GM23248 (cell line): Measurements from ENCODE around the gene IGF1R. TPM values are rescaled to one million over a fixed set of nuclear protein-coding genes. Genes with fewer than 3 reads are reported as not detected.

Experiments used
- DNase-seq: peaks from one replicate; pipeline ENCODE4 v3.0.0-alpha.2; 2015
- H2AFZ ChIP-seq: fragments of 200-600 bp; sonication (generic); 2 replicates; pipeline ENCODE4 v1.6.1; 2016; ENCODE audit warnings: antibody characterized with exemption
- H3F3A ChIP-seq: fragments of 200-600 bp; sonication (generic); 2 replicates; pipeline ENCODE4 v1.6.1; 2016; ENCODE audit warnings: mild to moderate bottlenecking, antibody characterized with exemption, mixed run types; ENCODE audit not compliant: insufficient read depth
- H3K27ac ChIP-seq: fragments of 200-600 bp; sonication (generic); 2 replicates; pipeline ENCODE4 v1.5.1; 2016; ENCODE audit warnings: mild to moderate bottlenecking
- H3K27me3 ChIP-seq: fragments of 200-600 bp; sonication (generic); replicated peaks from 2 replicates; pipeline ENCODE4 v1.6.1; 2016; ENCODE audit warnings: mild to moderate bottlenecking; ENCODE audit not compliant: insufficient read depth
- H3K36me3 ChIP-seq: fragments of 200-600 bp; sonication (generic); 2 replicates; pipeline ENCODE4 v1.6.1; 2016; ENCODE audit warnings: low read depth, mild to moderate bottlenecking
- H3K4me1 ChIP-seq: fragments of 200-600 bp; sonication (generic); 2 replicates; pipeline ENCODE4 v1.6.1; 2016; ENCODE audit warnings: mild to moderate bottlenecking; ENCODE audit not compliant: insufficient read depth
- H3K4me2 ChIP-seq: fragments of 200-600 bp; sonication (generic); one replicate; pipeline ENCODE4 v1.6.1; 2016; ENCODE audit warnings: mild to moderate bottlenecking; ENCODE audit not compliant: unreplicated experiment
- H3K4me3 ChIP-seq: fragments of 200-600 bp; sonication (generic); 2 replicates; pipeline ENCODE4 v1.5.1; 2016; ENCODE audit warnings: mild to moderate bottlenecking
- H3K79me2 ChIP-seq: fragments of 200-600 bp; sonication (generic); 2 replicates; pipeline ENCODE4 v1.6.1; 2016; ENCODE audit warnings: mild to moderate bottlenecking; ENCODE audit not compliant: insufficient read depth
- H3K9ac ChIP-seq: fragments of 200-600 bp; sonication (generic); 2 replicates; pipeline ENCODE4 v1.6.1; 2016; ENCODE audit warnings: mild to moderate bottlenecking
- H3K9me2 ChIP-seq: fragments of 200-600 bp; sonication (generic); 2 replicates; pipeline ENCODE4 v1.6.1; 2016; ENCODE audit warnings: mixed run types, mild to moderate bottlenecking, moderate library complexity; ENCODE audit not compliant: insufficient read depth
- H3K9me3 ChIP-seq: fragments of 200-600 bp; sonication (generic); one replicate; pipeline ENCODE4 v1.6.1; 2017; ENCODE audit warnings: low read depth
- H4K20me1 ChIP-seq: fragments of 200-600 bp; sonication (generic); 2 replicates; pipeline ENCODE4 v1.6.0; 2016; ENCODE audit not compliant: insufficient read depth
- EZH2 ChIP-seq: fragments of 200-600 bp; sonication (generic); IDR thresholded peaks from 2 replicates; pipeline ENCODE4 v1.6.1; 2018; ENCODE audit warnings: antibody characterized with exemption, mild to moderate bottlenecking; ENCODE audit not compliant: insufficient read depth, poor library complexity, severe bottlenecking
- EZH2phosphoT487 ChIP-seq: fragments of 200-600 bp; sonication (generic); IDR thresholded peaks from 2 replicates; pipeline ENCODE4 v1.6.1; 2018; ENCODE audit warnings: antibody characterized with exemption, moderate library complexity, mild to moderate bottlenecking, low read depth; ENCODE audit not compliant: insufficient read depth
- WGBS, 2 experiments: methylation state at CpG; one replicate each; pipeline ENCODE4 v1.1.6; 2015 to 2017; ENCODE audit warnings: low lambda C conversion rate in 2 of 2, low coverage in 1 of 2; ENCODE audit errors: missing lambda C conversion rate in 2 of 2; 5-methylcytosine and 5-hydroxymethylcytosine counted together
- in situ Hi-C: fragments of 300-500 bp; cut with MboI; formaldehyde crosslinking; loops from 2 replicates; pipeline ENCODE4 v1.15.0; 2020
- polyA plus RNA-seq: library from polyadenylated mRNA; unstranded; fragments of >200 nt; fragmentation: Nextera tagmentation; extraction: Ambion mirVana; gene quantifications from 2 replicates; pipeline ENCODE4 v1.2.1, GENCODE V29; 2016
- total RNA-seq: library from RNA; depleted of rRNA; stranded (reverse); fragments of >200 nt; shearing (Covaris generic); gene quantifications from 2 replicates; pipeline ENCODE4 v1.2.3, GENCODE V29; 2014

IGF1R gene
- total and polyA plus RNA-seq, 2 experiments from 2014 or later = 22.0 to 48.6 TPM

DNA sequence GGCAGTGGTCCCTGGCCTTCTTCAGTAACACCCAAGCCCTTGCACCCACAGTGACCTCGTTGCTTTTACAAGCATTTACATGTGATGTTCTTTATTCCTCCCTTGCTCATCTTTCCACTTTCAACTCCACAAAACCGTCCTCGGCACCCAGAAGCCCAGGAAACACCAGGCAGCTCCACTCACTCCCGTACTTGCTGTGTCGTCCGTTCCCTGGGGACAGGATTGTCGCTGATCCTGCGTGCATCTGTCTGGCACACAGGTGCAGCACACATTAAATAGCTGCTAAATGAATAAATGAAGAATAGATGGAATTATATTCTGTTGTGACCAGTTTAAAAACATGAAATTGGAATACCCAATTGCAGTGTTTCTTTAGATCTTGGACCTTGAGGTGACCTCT lies 239.6 kb downstream of the IGF1R start:
- peaks cover 28% of the 10 kb centered on the region for H3F3A ChIP-seq
- TF ChIP-seq EZH2 (no peak), EZH2phosphoT487 (no peak)
- H4K20me1 ChIP-seq = no peaks in the 10 kb centered on the region
- H3K27me3 ChIP-seq = no peaks in the 10 kb centered on the region
- H3K4me3 ChIP-seq = no peak overlapping the region
- H3K27ac ChIP-seq = no peak overlapping the region
- no peaks in the 10 kb centered on the region for H3K36me3 ChIP-seq
- 93 to 97% methylated on average over 8 of the region's 8 CpGs for WGBS, 2 experiments
- peaks cover 44% of the 10 kb centered on the region for H3K4me1 ChIP-seq
- no peak overlapping the region for H2AFZ ChIP-seq
- H3K79me2 ChIP-seq = peaks cover 88% of the 10 kb centered on the region
- no peak overlapping the region for H3K4me2 ChIP-seq
- no peaks in the 10 kb centered on the region for H3K9me2 ChIP-seq
- in situ Hi-C loops = no loop called here
- no peak for DNase-seq
- H3K9me3 ChIP-seq = no peaks in the 10 kb centered on the region
- H3K9ac ChIP-seq = no peak overlapping the region

DNA sequence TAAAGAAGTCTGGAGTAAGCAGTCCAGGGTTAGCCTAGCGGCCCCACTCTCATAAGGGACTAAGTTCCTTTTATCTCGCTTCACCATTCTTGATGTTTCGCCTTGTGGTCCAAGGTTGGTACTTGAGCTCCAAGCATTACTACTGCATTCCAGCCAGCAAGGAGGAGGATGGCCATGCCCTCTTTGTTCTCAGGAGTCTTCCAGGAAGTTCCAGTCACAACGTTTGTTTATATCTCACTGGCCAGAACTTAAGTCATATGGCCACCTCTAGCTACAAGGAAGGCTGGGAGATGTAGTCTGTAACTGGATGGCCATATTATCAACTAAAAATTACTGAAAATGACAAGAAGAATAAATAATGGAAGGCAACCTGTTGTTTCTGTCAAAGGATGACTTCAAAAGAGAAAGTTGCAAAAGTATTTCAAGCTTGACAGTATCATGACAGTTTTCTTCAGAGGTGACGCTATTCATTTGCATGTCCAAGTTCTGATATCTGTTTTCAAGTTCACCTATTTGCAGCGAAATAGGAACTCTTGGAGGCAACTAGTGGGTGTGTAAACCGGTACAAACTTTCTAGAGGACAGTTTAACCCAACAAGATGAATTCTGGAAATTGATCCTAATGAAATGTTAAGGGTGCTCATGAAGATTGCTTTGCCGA lies 240.6 kb downstream of the IGF1R start:
- Histone ChIP-seq H3K9me3 (no peaks in the 10 kb centered on the region), H4K20me1 (no peaks in the 10 kb centered on the region), H3K9me2 (no peaks in the 10 kb centered on the region), H3K4me2 (peak overlapping the region; percentile 76), H3K36me3 (no peaks in the 10 kb centered on the region), H3K79me2 (peaks cover 88% of the 10 kb centered on the region), H3K9ac (peak overlapping the region; percentile 71), H3K27me3 (no peaks in the 10 kb centered on the region), H3K27ac (peak overlapping the region; percentile 94), H3F3A (peaks cover 28% of the 10 kb centered on the region), H2AFZ (no peak overlapping the region), H3K4me1 (peaks cover 41% of the 10 kb centered on the region), H3K4me3 (peak overlapping the region; percentile 52; the same call in 1 of the 2 replicates)
- 64 to 65% methylated on average over 8 of the region's 8 CpGs for WGBS, 2 experiments
- TF ChIP-seq EZH2 = no peak
- no peak for TF ChIP-seq EZH2phosphoT487
- DNase-seq = peak; percentile 70
- in situ Hi-C loops = no loop called here

DNA sequence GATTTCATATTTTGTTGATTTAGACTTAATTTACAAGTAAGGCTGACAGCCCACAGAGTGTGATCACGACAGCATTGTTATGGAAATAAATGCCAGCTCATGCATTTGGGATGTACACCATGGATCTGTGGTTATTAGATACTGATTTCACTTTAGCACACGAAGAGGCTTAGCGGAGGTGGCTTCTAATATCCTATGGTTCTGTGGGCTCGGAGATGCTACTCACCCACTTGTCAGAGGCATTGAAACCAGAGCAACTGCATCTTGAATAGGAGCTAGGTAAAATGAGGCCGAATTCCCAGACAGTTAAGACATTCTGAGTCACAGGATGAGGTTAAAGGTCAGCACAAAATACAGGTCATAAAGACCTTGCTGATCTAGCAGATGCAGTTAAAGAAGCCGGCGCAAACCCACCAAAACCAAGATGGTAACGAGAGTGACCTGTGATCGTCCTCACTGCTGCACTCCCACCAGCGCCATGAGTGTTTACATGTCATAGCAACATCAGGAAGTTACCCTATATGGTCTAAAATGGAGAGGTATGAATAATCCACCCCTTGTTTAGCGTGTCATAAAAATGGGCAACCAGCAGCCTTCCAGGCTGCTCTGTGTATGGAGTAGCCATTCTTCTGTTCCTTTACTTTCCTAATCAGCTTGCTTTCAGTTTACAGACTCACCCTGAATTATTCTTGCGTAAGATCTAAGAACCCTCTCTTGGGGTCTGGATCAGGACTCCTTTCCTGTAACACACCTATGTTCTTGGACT lies 241.8 kb downstream of the IGF1R start:
- Histone ChIP-seq H2AFZ (no peak overlapping the region), H3K9ac (peak overlapping the region; percentile 71), H3K4me1 (peaks cover 31% of the 10 kb centered on the region), H3K79me2 (peaks cover 88% of the 10 kb centered on the region), H3K4me2 (peak overlapping the region; percentile 76), H3K9me2 (no peaks in the 10 kb centered on the region), H3F3A (peaks cover 28% of the 10 kb centered on the region), H3K4me3 (peak overlapping the region; percentile 52), H3K27ac (peak overlapping the region; percentile 94), H4K20me1 (no peaks in the 10 kb centered on the region), H3K36me3 (no peaks in the 10 kb centered on the region), H3K27me3 (no peaks in the 10 kb centered on the region), H3K9me3 (no peaks in the 10 kb centered on the region)
- in situ Hi-C loops = no loop called here
- no peak for TF ChIP-seq EZH2
- peak; percentile 87 for TF ChIP-seq EZH2phosphoT487
- DNase-seq = peak; percentile 92
- 17 to 19% methylated on average over 12 of the region's 12 CpGs for WGBS, 2 experiments

DNA sequence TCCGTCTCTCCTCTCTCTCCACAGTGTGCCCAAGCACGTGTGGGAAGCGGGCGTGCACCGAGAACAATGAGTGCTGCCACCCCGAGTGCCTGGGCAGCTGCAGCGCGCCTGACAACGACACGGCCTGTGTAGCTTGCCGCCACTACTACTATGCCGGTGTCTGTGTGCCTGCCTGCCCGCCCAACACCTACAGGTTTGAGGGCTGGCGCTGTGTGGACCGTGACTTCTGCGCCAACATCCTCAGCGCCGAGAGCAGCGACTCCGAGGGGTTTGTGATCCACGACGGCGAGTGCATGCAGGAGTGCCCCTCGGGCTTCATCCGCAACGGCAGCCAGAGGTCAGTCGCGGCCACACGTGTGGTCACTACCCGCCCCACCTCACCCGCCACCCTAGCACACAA lies 243.0 kb downstream of the IGF1R start:
- Histone ChIP-seq H3K9me3 (no peaks in the 10 kb centered on the region), H3K9me2 (no peaks in the 10 kb centered on the region), H3K79me2 (peaks cover 87% of the 10 kb centered on the region), H4K20me1 (no peaks in the 10 kb centered on the region), H3K4me2 (no peak overlapping the region), H3K27me3 (no peaks in the 10 kb centered on the region), H3K9ac (no peak overlapping the region), H3K4me3 (no peak overlapping the region), H3K36me3 (0 out of 2 replicates have a peak, but pooled peaks cover 4% of the 10 kb centered on the region), H3K4me1 (peaks cover 40% of the 10 kb centered on the region), H2AFZ (no peak overlapping the region), H3K27ac (peak overlapping the region; percentile 94), H3F3A (peaks cover 39% of the 10 kb centered on the region)
- TF ChIP-seq EZH2phosphoT487 = no peak
- no peak for TF ChIP-seq EZH2
- WGBS, 2 experiments = 98 to 99% methylated on average over 24 to 30 of the region's 31 CpGs
- in situ Hi-C loops = no loop called here
- no peak for DNase-seq
